Testis (tissue), 3 donors: Measurements from ENCODE around the gene ACACA. TPM values are rescaled to one million over a fixed set of nuclear protein-coding genes. Genes with fewer than 3 reads are reported as not detected.

Experiments used
- DNase-seq: peaks from one replicate; pipeline ENCODE4 v3.0.0-alpha.2; 2019
- H3K27ac ChIP-seq, 2 donors: fragments of 200-600 bp; sonication (generic); one replicate each; pipeline ENCODE4 v1.5.1; 2019
- H3K27me3 ChIP-seq: fragments of 200-600 bp; sonication (generic); one replicate; pipeline ENCODE4 v1.5.1; 2019
- H3K36me3 ChIP-seq: fragments of 200-600 bp; sonication (generic); one replicate; pipeline ENCODE4 v1.5.1; 2017; ENCODE audit warnings: low read depth; ENCODE audit errors: missing control alignments
- H3K4me1 ChIP-seq: fragments of 200-600 bp; sonication (generic); one replicate; pipeline ENCODE4 v1.5.1; 2019
- H3K4me3 ChIP-seq, 2 donors: fragments of 200-600 bp; sonication (generic); one replicate each; pipeline ENCODE4 v1.5.1; 2017 to 2019
- H3K9me3 ChIP-seq: fragments of 200-600 bp; sonication (generic); one replicate; pipeline ENCODE4 v1.5.1; 2017
- CTCF ChIP-seq, 3 experiments: fragments of 450-650 bp in 2 of 3; fragments of 200-600 bp in 1 of 3; sonication (generic) in 1 of 3; IDR thresholded peaks; one replicate each; pipeline ENCODE4 v1.5.1; 2016 to 2019; ENCODE audit warnings: antibody characterized with exemption in 3 of 3, mild to moderate bottlenecking in 2 of 3, moderate library complexity in 1 of 3
- POLR2A ChIP-seq: fragments of 450-650 bp; IDR thresholded peaks from one replicate; pipeline ENCODE4 v1.6.1; 2017; ENCODE audit warnings: antibody characterized with exemption, mild to moderate bottlenecking, moderate library complexity
- WGBS, 2 donors: methylation state at CpG; one replicate each; pipeline ENCODE4 v1.1.5; 2018; 5-methylcytosine and 5-hydroxymethylcytosine counted together
- intact Hi-C: fragments of 100-400 bp; cut with DNase I; formaldehyde crosslinking; loops from one replicate; pipeline ENCODE4 v1.15.1; 2023; ENCODE audit warnings: low total_unique reads
- polyA plus RNA-seq: library from polyadenylated mRNA; stranded (reverse); fragments of 350-450 nt; fragmentation: Illumina TruSeq; extraction: RNeasy Lipid Tissue Mini Kit (QIAGEN cat#74804); gene quantifications from one replicate; pipeline ENCODE4 v1.2.3, GENCODE V29; 2014; ENCODE audit warnings: low read depth, low replicate concordance; ENCODE audit not compliant: insufficient read depth
- total RNA-seq, 2 donors: library from RNA; depleted of rRNA; stranded (reverse); fragments of >200 nt; gene quantifications; one replicate each; pipeline ENCODE4 v1.2.3, GENCODE V29; 2016

The ACACA gene
- total and polyA plus RNA-seq, 3 donors from 2014 or later, result 43.4 to 65.0 (median 56.0) TPM

DNA sequence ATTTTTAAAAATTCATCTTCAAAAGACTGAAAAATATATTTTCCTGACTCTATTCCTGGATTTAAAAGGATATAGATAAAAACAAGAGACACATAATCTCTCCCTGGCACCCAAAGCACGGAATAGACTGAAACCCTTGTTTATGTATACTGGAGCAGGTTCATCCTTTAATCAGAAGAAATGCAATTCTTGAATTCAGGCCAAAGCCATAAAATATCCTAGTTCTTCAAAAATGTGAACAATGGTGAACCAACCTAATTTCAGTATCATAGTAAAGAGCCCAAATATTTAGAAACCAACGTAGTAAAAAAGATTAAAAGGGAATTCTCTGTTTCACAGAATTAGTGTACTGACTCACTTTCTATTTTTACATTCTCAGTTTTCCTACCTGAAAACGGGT is 219.4 kb downstream of the ACACA start:
- no peak overlapping the region for H3K4me3 ChIP-seq
- 60 to 84% methylated on average over 3 of the region's 3 CpGs for WGBS, 2 donors
- intact Hi-C loops, result no loop called here
- no peak for DNase-seq
- no peaks in the 10 kb centered on the region for H3K36me3 ChIP-seq
- no peak overlapping the region for H3K27ac ChIP-seq
- H3K9me3 ChIP-seq, result no peaks in the 10 kb centered on the region
- no peak for TF ChIP-seq CTCF (IDR thresholded peaks at IDR 0.05)
- no peak for TF ChIP-seq POLR2A
- H3K27me3 ChIP-seq, result no peaks in the 10 kb centered on the region
- no peaks in the 10 kb centered on the region for H3K4me1 ChIP-seq

GRCh38 chr17:37182786-37183465 is 223.7 kb downstream of the ACACA start:
- H3K4me3 ChIP-seq, result no peak overlapping the region
- H3K36me3 ChIP-seq, result no peaks in the 10 kb centered on the region
- H3K27me3 ChIP-seq, result no peaks in the 10 kb centered on the region
- TF ChIP-seq POLR2A (no peak), CTCF (IDR thresholded peaks at IDR 0.05) (no peak)
- no peaks in the 10 kb centered on the region for H3K9me3 ChIP-seq
- no peak overlapping the region for H3K27ac ChIP-seq
- intact Hi-C loops, result no loop called here
- H3K4me1 ChIP-seq, result no peaks in the 10 kb centered on the region
- no peak for DNase-seq
- 85 to 86% methylated on average over 6 of the region's 6 CpGs for WGBS, 2 donors

- no peaks in the 10 kb centered on the region for H3K4me1 ChIP-seq
- H3K36me3 ChIP-seq, result no peaks in the 10 kb centered on the region
- no peaks in the 10 kb centered on the region for H3K27me3 ChIP-seq
- H3K4me3 ChIP-seq, result no peak overlapping the region
- TF ChIP-seq CTCF (IDR thresholded peaks at IDR 0.05), result no peak
- TF ChIP-seq POLR2A, result no peak
- intact Hi-C loops, result no loop called here
- no peak overlapping the region for H3K27ac ChIP-seq
- no peaks in the 10 kb centered on the region for H3K9me3 ChIP-seq
- 98 to 100% methylated on average over 1 of the region's 1 CpG for WGBS, 2 donors
- no peak for DNase-seq
Observed at GRCh38 chr17:37180376-37180775, 226.3 kb downstream of the ACACA start.

- H3K36me3 ChIP-seq, result no peaks in the 10 kb centered on the region
- no peak overlapping the region for H3K27ac ChIP-seq
- H3K27me3 ChIP-seq, result no peaks in the 10 kb centered on the region
- TF ChIP-seq CTCF (IDR thresholded peaks at IDR 0.05), result no peak
- H3K9me3 ChIP-seq, result no peaks in the 10 kb centered on the region
- intact Hi-C loops, result no loop called here
- no peak for DNase-seq
- no peaks in the 10 kb centered on the region for H3K4me1 ChIP-seq
- 95 to 98% methylated on average over 1 of the region's 1 CpG for WGBS, 2 donors
- no peak overlapping the region for H3K4me3 ChIP-seq
Observed at GRCh38 chr17:37179893-37180292, 226.7 kb downstream of the ACACA start.

- DNase-seq, result no peak
- TF ChIP-seq POLR2A (no peak), CTCF (IDR thresholded peaks at IDR 0.05) (no peak)
- H3K9me3 ChIP-seq, result no peaks in the 10 kb centered on the region
- H3K27ac ChIP-seq, result no peak overlapping the region
- H3K36me3 ChIP-seq, result no peaks in the 10 kb centered on the region
- no peak overlapping the region for H3K4me3 ChIP-seq
- no peaks in the 10 kb centered on the region for H3K4me1 ChIP-seq
- WGBS, 2 donors, result 60 to 65% methylated on average over 5 of the region's 5 CpGs
- no peaks in the 10 kb centered on the region for H3K27me3 ChIP-seq
- intact Hi-C loops, result no loop called here
Observed at GRCh38 chr17:37177254-37177870, 229.3 kb downstream of the ACACA start.
